Stomach (tissue), 9 donors: ENCODE measurements around the gene SETD1B. TPM values are rescaled to one million over a fixed set of nuclear protein-coding genes. Genes with fewer than 3 reads are reported as not detected.

Experiments
- DNase-seq, 2 donors: peaks; one replicate each; pipeline versions ENCODE4 v3.0.0 to v3.0.0-alpha.2; 2013 to 2019
- H3K27ac ChIP-seq, 5 donors: fragments of 200-600 bp in 4 of 5; sonication (generic) in 4 of 5; one replicate each; pipeline ENCODE4 v1.5.1; 2013 to 2019; ENCODE audit warnings: mild to moderate bottlenecking in 1 of 5, moderate library complexity in 1 of 5
- H3K27me3 ChIP-seq, 3 donors: fragments of 200-600 bp; sonication (generic); one replicate each; pipeline ENCODE4 v1.5.1; 2017 to 2019; ENCODE audit warnings: mixed run types in 1 of 3
- H3K36me3 ChIP-seq, 4 donors: fragments of 200-600 bp; sonication (generic); 1 replicate in 3 of 4; 2 replicates in 1 of 4; pipeline ENCODE4 v1.5.1; 2016 to 2019
- H3K4me1 ChIP-seq, 4 donors: fragments of 200-600 bp; sonication (generic); one replicate each; pipeline ENCODE4 v1.5.1; 2016 to 2019
- H3K4me3 ChIP-seq, 4 donors: fragments of 200-600 bp; sonication (generic) in 3 of 4; one replicate each; pipeline ENCODE4 v1.5.1; 2016 to 2019; ENCODE audit warnings: mild to moderate bottlenecking in 1 of 4
- H3K9me3 ChIP-seq, 4 donors: fragments of 200-600 bp; sonication (generic); one replicate each; pipeline ENCODE4 v1.5.1; 2016 to 2019
- CTCF ChIP-seq, 7 experiments: fragments of 450-650 bp in 4 of 7; fragments of 200-600 bp in 3 of 7; sonication (generic) in 3 of 7; IDR thresholded peaks; one replicate each; pipeline ENCODE4 v1.5.1; 2016 to 2019; ENCODE audit warnings: antibody characterized with exemption in 7 of 7, control low read depth in 2 of 7, mild to moderate bottlenecking in 1 of 7
- EP300 ChIP-seq: sonication (generic); formaldehyde crosslinking; IDR thresholded peaks from one replicate; pipeline ENCODE4 v1.6.1; 2017; ENCODE audit warnings: antibody characterized with exemption
- POLR2A ChIP-seq, 4 donors: fragments of 450-650 bp; IDR thresholded peaks; one replicate each; pipeline ENCODE4 v1.6.1; 2016; ENCODE audit warnings: antibody characterized with exemption in 4 of 4, control low read depth in 2 of 4, mild to moderate bottlenecking in 1 of 4, moderate library complexity in 1 of 4
- POLR2AphosphoS5 ChIP-seq, 3 donors: sonication (generic); formaldehyde crosslinking; IDR thresholded peaks; one replicate each; pipeline ENCODE4 v1.6.1; 2016; ENCODE audit warnings: antibody characterized with exemption in 3 of 3
- WGBS, 5 donors: extraction: QIAGEN DNeasy Blood & Tissue Kit in 3 of 5; methylation state at CpG; one replicate each; pipeline versions ENCODE4 v1.1.5 to v1.1.7; 2013 to 2018; 5-methylcytosine and 5-hydroxymethylcytosine counted together
- intact Hi-C: fragments of 100-400 bp; cut with DNase I; formaldehyde crosslinking; loops from one replicate; pipeline ENCODE4 v1.15.1; 2023; ENCODE audit warnings: low total_unique reads
- polyA plus RNA-seq, 3 donors: library from polyadenylated mRNA; stranded (reverse); fragments of 200-250 nt; gene quantifications; one replicate each; pipeline ENCODE4 v1.2.3, GENCODE V29; 2013
- total RNA-seq, 5 donors: library from RNA; depleted of rRNA; stranded (reverse); fragments of >200 nt; gene quantifications; one replicate each; pipeline versions ENCODE4 v1.1.0 to v1.2.3, GENCODE V29; 2014 to 2016
- donor health status: healthy with polysubstance abuse.
- donor health status: Bipolar disorder and iron deficiency.
- donor health status: healthy.

SETD1B gene
- total and polyA plus RNA-seq, 8 donors = 3.2 to 27.5 (median 8.2) TPM

GRCh38 chr12:121801595-121802484 lies 2.0 kb upstream of the SETD1B start:
- Histone ChIP-seq H3K4me1 (peaks cover 43 to 66% (median 48%) of the 10 kb centered on the region in 4 donors), H3K36me3 (peaks cover 0 to 11% (median 0%) of the 10 kb centered on the region in 4 donors), H3K9me3 (no peaks in the 10 kb centered on the region), H3K27ac (peak overlapping the region; percentile 99 to 100 (median 100)), H3K27me3 (no peaks in the 10 kb centered on the region), H3K4me3 (peak overlapping the region; percentile 72 to 87 (median 80))
- 1 to 3% (median 1%) methylated on average over 18 of the region's 18 CpGs for WGBS, 5 donors
- intact Hi-C loops = no loop called here
- TF ChIP-seq EP300 = no peak
- TF ChIP-seq POLR2AphosphoS5 (IDR thresholded peaks at IDR 0.05) = no peak
- TF ChIP-seq CTCF (IDR thresholded peaks at IDR 0.05) = no peak
- TF ChIP-seq POLR2A (IDR thresholded peaks at IDR 0.05) = no peak
- DNase-seq = peak in 1 of 2 donors; percentile 81

- Histone ChIP-seq H3K36me3 (peaks cover 0 to 12% (median under 1%) of the 10 kb centered on the region in 4 donors), H3K9me3 (no peaks in the 10 kb centered on the region), H3K27ac (peak overlapping the region; percentile 98 to 100 (median 100)), H3K27me3 (no peaks in the 10 kb centered on the region), H3K4me1 (peaks cover 42 to 66% (median 48%) of the 10 kb centered on the region in 4 donors), H3K4me3 (peak overlapping the region; percentile 72 to 87 (median 80))
- DNase-seq = no peak
- 0 to 3% (median 0%) methylated on average over 1 of the region's 1 CpG for WGBS, 5 donors
- intact Hi-C loops = no loop called here
- no peak for TF ChIP-seq CTCF (IDR thresholded peaks at IDR 0.05)
- no peak for TF ChIP-seq POLR2AphosphoS5 (IDR thresholded peaks at IDR 0.05)
- no peak for TF ChIP-seq EP300
These were observed 1.3 kb upstream of the SETD1B start for GRCh38 chr12:121802485-121802842.

- peak overlapping the region; percentile 72 to 87 (median 80) for H3K4me3 ChIP-seq
- peaks cover 2 to 14% (median 6%) of the 10 kb centered on the region in 4 donors for H3K36me3 ChIP-seq
- H3K4me1 ChIP-seq = peaks cover 36 to 66% (median 48%) of the 10 kb centered on the region in 4 donors
- H3K9me3 ChIP-seq = no peaks in the 10 kb centered on the region
- H3K27ac ChIP-seq = peak overlapping the region; percentile 98 to 100 (median 100)
- 0 to 1% (median 0%) methylated on average over 40 to 65 of the region's 65 CpGs for WGBS, 5 donors
- DNase-seq = peak; percentile 90 to 98
- intact Hi-C loops = no loop called here
- H3K27me3 ChIP-seq = no peaks in the 10 kb centered on the region
- TF ChIP-seq POLR2A (IDR thresholded peaks at IDR 0.05) (peak in 2 of 4 donors; percentile 93), CTCF (IDR thresholded peaks at IDR 0.05) (no peak), POLR2AphosphoS5 (IDR thresholded peaks at IDR 0.05) (peak; percentile 99 to 100 (median 99))
These were observed 738 bp upstream of the SETD1B start for GRCh38 chr12:121802843-121803698.
